NCI-H1694 (cell line): ENCODE data around the gene JAM2.
"Not testable (repeated sequence)": the region's sequence is repeated elsewhere in the genome, so short reads cannot be mapped to it uniquely, and the experiment has no call there.

ENCODE experiments used
- DNase-seq: peaks from one replicate; lab custom pipeline; 2025; lab: John Stamatoyannopoulos, UW

JAM2 gene

DNA sequence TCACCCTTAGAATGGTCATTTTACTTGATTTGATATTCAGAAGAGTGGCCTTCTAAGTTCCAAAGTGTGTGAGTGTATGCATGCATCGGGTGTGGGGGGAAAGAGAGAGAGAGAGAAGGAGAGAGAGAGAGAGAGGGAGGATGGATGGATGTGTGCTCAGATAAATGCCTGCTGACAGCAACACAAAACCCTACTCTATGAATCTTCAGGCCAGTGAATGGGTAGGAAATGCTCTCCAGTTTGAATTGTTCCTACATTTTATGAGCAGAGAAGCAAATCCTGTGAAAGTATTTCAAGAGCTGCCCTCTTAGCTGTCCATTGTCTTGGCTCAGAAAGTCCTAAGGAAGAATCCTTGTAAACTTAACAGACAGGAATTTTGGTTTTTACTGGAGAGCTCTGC lies 7.4 kb downstream of the JAM2 start:
- DNase-seq: no peak

DNA sequence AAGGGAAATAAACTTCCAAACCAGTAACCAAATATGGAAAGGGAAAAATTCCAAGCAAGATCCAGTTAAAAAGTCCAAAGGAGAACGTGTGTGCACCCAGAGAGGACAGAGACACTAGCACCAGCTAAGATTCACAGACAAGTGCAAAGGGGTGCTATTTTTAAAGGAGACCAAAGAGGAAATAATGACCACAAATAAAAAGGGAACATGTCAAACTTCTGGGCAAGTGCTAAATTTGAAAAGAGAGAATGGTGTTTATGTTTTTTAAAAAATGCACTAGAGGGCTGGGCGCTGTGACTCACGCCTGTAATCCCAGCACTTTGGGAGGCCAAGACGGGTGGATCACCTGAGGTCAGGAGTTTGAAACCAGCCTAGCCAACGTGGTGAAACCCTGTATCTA lies 8.6 kb downstream of the JAM2 start:
- DNase-seq: no peak

DNA sequence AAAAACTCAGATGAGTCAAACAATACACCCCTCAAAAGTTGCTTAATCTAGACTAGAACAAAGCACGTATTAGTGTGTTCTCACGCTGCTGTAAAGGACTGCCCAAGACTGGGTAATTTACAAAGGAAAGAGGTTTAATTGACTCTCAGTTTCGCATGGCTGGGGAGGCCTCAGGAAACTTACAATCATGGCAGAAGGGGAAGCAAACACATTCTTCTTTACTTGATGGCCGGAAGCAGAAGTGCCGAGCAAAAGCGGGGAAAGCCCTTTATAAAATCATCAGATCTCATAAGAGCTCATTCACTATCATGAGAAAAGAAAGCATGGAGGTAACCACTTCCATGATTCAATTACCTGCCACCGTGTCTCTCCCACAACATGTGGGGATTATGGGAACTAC lies 10.1 kb downstream of the JAM2 start:
- no peak for DNase-seq

DNA sequence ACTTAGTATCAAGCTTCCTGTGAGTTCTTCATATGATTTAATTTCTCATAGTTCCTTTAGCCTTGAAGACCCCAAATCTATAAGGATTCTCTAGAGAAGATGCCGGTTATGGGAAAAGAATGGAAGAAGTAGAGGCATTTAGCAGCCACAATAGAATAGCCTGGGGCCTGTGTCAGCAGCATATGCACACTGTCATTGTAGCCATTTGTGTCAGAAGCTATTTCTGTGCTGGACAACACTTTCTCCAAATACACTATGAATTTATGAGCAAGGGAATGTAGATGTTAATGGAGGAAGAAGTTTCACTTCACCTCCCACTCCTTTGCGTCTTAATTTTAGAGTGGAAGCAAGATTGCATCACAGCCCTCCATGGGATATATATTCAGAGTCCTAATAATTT lies 17.4 kb downstream of the JAM2 start:
- no peak for DNase-seq

DNA sequence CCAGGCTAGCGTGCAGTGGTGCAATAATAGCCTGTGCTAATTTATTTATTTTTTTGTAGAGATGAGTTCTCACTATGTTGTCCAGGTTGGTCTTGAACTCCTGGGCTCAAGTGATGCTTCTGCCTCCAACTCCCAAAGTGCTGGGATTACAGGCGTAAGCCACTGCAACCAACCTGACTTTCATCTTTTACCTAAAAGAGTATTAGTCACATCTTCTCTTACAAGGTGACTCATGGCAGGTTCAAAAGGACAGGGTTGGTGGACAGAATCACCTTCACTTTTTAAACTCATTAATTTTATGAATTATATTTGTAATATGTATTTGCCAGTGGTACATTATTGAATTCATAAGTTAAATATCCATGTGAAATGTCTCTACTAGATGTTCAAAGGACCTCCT lies 18.1 kb downstream of the JAM2 start:
- no peak for DNase-seq

DNA sequence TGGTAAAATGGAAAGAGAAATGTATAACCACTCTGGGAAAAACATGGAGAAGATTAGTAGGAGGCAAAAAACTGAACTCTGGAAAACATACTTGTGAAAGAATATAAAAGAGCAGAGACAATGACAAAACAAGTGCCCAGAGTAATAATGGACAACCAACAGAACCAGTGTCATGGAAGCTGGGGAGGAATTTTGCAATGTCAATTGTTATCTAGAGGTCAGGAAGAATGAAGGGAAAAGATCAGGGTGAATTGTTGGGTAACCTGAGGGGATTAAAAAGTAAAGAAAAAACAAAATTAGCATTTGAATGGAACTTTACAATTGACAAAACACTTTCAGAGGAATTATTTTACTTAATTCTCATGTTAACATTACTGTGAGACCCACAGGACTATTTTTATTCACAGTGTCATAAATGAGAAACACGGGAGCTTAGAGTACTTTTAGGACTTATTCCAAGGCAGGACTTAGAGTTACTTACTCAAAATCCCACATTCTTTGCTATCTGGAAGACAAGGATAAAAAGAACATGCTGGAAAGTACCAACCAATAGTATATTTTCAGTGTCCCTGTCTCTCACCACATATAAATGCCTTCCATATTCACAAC lies 19.5 kb downstream of the JAM2 start:
- no peak for DNase-seq

DNA sequence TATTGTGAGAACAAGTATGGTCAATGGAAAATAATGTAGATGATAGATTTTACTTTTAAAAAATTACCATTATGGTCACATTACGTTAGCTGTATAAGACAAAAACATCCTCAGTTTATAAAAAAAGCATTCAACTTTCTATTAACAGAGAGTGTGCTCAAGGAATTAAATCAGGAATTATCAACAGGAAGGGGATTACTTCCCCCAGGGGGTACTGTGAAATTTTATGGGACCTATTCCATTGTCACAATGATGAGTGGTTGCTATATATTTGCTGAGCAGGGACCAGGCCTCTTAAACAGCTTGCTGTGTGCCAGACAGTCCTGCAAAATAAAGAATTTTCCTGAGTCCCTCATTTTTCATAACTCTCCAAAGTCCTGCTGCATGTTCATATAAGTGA lies 21.2 kb downstream of the JAM2 start:
- DNase-seq: no peak

DNA sequence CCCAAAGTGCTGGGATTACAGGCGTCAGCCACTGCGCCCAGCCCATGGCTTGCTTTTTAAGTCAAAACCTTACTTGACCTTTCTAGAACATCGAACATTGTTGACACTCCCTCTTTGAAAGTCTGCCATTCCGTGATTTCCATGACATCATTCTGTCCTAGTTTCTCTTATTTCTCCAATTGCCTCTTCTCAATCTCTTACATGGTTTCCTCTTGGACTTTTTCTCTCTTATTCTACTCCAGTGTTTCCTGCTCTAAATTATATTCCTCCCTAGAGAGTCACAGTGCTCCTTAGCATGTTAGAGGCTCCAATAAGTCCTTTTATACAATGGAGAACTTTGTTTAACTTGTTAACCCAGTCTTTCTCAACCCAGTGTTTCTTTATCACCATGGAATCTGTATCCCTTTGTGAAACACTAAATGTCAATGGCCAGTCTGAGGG lies 25.5 kb downstream of the JAM2 start:
- no peak for DNase-seq

DNA sequence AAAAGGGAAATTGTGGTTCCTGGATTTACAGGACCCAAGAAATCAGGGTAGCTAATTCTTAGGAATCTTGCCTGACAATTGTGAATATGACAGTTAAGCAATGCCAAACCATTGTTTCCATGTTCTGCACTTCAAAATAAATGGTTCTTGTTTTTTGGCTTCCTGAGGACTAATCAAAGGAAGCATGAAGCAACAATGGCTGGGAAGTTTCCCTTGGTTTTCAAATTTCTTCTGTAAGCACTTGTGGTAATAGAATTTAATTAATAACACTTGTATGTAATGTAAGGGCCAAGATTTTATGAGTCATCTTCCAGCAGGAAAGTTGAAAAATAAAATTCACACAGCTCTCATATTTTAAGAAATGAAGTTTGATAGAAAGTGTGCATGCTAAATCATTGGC lies 31.7 kb downstream of the JAM2 start:
- no peak for DNase-seq

DNA sequence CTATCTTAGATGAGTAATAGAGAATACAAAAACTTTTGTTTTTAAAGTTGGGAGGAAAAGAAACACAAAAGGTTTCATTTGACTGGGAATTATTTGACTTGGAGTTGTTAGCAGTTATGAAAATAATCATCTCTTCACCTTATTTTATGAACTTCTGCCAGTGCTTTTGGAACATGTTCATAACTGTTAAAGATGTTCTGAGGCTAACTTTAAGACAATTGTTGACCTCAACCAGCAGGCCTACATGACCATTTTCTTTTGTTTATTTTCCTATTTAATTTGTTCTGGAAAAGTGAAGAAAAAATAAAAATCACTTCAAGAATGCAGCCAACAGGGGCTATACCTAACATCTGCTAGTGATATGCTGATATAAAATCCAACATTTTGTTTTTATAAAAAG lies 37.4 kb downstream of the JAM2 start:
- DNase-seq: no peak

DNA sequence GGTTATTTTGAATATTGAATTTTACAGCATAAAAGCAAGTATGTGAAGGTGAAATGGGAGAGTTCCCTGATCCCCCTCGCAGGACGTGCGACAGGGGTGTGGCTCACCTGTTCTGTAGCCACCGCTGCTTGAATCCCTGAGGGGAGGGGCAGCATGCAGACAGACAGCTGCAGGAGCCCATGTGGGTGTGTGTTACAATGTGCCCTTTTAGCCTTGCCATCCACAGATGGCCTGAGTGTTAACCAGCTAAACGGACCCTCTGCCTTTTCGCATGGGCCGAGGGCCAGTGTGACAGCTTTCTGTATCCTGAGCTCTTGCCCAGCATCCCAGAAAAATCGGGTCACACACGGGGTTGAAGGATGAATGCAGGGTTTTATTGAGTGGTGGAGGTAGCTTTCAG lies 43.3 kb downstream of the JAM2 start:
- no peak for DNase-seq

DNA sequence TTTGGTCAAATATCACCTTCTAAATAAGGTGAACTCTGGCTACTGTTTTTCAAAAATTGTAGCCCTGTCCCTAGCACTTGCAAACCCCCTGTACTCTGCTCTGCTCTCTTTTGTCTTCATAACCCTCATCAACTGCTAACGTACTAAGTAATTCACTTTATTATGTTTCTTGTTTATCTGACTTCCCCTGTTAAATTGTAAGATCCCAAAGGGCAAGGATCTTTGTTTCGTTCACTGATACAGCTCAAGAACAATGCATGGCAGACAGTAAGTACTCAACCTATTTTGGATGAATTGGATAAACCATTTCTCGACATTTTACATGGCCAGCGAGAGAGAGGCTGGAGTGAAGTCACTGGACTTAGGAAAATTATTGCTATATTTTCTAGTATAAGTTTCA lies 48.7 kb downstream of the JAM2 start:
- DNase-seq: no peak

DNA sequence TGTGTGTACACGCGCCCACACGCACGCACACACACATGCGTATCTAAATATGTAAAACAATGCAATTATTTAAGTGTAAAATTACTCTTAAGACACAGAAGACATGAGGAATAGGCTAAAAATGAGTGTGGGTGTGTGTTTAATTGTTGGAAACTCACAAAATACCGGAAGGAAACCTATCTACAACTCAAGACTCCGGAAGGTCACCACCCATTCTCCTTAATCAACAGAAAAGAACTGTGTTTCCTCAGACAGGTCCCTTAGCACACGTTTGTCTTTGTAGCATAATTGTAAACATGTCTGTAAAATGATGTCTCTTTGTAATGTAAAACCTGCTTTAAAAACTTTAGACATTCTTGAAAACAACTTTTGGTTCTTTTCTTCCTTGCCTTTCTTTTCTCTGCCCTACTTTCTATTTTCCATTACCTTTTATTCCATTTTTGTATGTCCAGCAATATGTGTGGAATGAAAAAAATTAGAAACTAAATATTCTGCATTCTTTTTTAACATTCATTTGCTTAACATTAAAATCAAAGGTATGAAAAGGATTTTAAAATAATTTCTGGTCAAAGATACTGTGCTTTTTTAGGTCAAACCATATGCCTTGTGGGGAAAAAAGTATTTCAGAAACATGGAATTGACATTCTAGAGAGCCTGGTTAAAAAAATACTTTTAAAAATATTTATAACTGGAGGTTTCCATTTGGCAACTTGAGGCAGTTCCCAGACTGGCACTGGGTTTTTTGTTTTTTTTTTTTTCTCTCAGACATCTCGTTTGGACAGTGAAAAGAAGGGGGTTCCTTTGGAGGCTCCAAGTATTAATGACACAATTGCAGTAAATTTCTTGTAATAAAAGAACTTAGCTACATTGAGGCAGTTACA lies 49.5 kb downstream of the JAM2 start:
- no peak for DNase-seq

DNA sequence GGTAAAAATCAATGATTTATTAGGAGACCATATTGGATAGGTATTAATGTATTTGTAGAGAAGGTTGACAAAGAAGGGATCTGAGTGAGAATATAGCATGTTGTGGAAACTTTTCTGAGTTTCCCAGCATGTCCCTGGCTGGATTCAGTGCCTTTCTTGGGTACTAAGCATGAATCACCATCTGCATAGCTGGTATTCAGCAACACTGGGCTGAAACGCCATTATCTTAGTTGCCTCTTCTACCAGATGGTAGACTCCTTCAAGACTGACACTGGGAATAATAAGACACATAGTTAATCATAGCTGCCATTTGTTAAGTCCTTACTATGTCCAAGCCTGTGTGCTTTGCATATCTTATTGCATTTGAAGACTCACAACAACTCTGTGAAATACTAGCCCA lies 50.2 kb downstream of the JAM2 start:
- DNase-seq: no peak

DNA sequence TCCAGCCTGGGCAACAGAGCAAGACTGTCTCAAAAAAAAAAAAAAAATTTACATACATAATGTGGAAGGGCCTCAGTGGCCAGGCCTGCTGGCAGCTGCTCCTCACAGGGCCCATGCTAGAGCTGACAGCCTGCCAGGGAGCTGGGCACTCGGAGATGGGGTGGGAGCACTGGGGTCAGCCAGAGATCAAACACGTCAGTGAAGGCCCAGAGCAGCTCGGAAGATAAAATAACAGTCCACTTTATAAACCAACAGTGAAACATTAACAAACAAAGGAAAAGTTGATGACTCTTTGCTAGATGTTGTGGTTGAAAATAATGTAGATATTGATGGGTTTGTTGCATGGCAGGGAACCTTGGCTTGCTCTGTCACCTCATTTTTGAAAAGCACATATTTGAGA lies 52.9 kb downstream of the JAM2 start:
- DNase-seq: no peak

DNA sequence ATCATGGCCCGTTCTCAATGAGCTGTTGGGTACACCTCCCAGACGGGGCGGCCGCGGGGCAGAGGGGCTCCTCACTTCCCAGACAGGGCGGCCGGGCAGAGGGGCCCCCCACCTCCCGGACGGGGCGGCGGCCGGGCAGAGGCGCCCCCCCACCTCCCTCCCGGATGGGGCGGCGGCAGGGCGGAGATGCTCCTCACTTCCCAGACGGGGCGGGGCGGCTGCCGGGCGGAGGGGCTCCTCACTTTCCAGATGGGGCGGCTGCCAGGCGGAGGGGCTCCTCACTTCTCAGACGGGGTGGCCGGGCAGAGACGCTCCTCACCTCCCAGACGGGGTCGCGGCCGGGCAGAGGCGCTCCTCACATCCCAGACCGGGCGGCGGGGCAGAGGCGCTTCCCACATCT lies 56.4 kb downstream of the JAM2 start:
- not testable (repeated sequence) for DNase-seq

DNA sequence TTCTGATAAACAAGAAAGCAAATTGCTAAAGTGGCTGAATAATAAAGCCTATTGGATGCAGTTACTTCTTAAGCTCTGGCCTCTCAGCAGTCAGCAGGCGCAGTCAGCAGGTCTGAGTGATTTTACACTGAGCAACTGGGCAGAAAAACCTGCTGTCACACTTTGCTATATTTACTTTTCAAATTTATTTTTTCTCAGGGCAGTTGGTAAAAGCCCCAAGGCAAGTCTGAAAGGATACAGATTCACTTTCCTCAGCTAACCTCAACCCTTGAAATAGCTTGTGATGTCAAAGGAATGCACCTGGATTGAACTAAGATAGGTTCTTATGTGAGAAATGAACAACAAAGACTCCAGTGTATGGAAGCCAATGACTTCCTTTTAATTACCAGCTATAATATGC lies 61.7 kb downstream of the JAM2 start:
- no peak for DNase-seq

DNA sequence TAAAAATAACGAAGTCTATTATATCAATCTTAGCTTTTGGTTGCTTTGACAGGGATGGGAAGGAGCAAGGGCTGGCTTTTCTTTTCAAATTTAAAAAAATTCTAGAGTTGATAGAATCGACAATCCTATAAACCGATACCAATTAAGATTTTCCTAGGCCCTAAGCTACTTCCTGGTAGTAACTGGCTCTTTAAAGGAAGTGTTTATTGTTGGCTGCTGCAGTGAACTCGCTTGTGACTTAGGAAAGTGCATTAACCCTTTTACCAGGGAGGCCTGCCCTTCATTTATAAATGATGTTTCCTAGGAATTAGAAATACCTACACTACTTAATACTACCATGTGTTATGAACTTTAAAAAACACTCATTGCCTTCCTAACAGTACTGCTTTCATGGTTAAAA lies 62.5 kb downstream of the JAM2 start:
- no peak for DNase-seq

DNA sequence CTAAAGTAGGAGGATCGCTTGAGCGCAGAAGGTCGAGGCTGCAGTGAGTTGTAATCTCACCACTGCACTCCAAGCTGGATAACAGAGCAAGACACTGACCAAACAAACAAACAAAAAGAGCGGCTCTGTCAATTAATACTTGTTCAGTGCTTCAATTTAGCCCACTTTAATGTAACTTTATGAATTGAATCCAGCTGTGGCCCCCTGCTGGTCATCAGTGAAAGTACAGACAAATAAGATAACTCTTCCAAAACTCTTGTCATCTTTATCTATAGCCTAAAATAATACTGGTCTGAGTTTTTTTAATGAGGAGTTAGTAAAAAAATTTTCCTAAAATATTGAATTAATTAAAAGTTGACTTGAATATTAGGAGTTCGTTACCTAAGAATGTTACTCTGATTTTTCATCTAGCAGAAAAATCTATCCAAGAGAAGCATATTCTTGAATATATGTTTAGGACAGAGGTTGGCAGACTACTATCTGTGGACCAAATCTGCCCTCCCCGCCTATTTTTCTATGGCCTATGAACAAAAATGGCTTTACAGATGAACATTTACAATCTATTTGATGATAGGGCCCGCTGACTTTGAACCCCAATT lies 69.5 kb downstream of the JAM2 start:
- DNase-seq: peak; percentile 69

DNA sequence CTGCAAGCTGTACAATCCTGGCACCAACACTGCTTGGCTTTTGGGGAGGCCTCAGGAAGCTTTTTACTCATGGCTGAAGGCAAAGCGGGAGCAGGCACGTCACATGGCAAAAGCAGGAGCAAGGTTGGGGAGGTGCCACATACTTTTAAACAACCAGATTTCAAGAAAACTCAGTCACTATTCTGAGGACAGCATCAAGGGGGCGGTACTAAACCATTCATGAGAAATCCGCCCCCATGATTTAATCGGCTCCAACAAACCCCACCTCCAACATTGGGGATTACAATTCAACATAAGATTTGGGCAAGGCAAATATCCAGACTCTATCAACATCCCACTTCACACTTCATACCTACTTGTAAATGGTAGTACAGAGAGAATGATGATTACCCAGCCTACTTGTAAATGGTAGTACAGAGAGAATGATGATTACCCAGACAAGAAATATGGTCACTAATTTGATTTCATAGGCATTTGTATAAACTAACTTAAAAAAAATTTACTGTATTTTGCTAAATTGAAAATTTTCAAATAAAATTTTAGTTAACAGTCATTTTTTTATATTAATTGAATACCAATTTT lies 70.7 kb downstream of the JAM2 start:
- no peak for DNase-seq

DNA sequence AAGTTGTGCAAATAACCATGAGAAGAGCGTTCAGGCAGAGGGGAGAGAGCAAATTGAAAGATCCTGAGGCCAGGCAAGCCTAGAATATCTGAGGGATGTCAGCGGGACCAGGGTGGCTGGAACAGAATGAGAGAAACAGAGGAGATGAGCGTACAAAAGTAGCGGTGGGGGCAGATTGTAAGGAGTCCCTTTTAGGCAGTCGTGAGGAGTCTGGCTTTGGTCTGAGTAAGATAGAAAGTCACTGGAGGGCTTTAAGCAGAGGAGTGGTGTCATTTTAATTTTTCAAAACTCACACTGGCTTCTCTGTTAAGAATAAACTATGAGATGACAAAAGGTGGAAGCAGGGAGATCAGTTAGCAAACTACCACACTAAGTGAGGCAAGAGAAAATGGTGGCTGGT lies 71.5 kb downstream of the JAM2 start:
- no peak for DNase-seq

DNA sequence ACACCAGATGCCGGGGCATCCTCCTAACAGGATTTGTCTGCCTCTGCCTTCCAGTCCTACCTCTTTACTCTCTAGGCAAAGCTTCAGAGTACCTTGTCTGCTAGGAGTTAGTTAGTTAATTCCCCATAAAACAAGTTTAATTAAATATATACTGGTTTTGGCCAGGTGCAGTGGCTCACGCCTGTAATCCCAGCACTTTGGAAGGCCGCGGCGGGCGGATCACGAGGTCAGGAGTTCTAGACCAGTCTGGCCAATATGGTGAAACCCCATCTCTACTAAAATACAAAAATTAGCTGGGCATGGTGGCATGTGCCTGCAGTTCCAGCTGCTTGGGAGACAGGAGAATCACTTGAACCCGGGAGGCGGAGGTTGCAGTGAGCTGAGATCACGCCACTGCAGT lies 75.0 kb downstream of the JAM2 start:
- DNase-seq: not testable (repeated sequence)
